ENCODE measurements around the gene TCP11.

The TCP11 gene

DNA sequence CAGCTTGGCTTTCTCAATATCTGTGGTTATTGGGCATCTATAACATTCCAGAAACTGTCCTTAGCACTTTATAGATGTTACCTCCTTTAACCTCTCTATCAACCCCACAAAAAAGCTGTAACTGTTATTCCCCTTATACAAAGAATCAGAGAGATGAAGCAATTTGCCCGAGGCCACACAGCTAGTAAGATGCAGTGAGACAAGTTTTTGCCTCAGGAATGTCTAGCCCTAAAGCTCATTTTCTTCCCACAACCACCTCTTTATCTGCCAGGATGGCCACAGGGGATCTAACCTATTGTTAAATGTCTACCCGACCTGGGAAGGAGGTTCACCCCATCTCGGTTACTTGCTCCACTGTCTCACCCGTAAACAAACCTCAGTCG, 31.9 kb upstream of the TCP11 start:
- no peak for DNase-seq (ENCODE audit: low read depth in 2 of 2)

DNA sequence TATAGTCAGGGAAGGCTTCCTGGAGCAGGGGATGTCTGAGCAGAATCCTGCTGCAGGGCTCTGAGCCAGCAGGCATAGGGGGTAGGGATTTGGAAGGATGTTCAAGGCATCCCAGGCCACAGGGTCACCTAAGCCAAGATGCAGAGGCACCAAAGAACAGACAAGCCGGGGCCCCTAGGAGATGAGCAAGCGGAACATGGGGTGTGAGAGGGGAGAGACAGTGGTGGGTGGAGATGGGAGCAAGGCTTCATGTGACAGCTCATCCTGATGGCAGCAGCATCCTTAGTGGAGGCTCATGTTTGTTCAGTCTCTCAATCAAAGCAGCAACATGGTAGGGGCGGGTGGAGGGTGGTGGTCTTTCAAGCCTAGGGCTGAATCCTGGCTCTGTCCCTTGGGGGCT, 29.8 kb upstream of the TCP11 start:
- DNase-seq (ENCODE audit: low read depth in 2 of 2), result no peak

DNA sequence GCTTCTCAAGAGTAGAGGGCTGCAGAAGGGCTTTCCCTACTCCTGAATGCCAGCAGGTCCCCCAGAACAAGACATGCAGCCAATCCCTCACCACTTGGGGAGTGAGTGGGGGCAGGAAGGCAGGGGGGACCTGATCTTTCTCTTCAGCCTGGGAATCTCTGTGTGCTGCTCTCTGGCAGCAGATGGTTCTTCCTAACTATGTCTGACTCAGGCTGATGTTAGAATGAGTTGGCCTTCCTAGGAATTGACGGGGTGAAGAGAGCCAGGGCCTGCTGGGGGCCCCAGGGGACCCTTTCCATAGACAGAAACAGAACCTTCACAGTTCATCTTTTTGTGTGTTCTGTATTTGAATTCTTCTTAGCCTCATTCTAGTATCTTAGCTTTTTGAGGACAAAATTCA, 29.0 kb upstream of the TCP11 start:
- no peak for DNase-seq (ENCODE audit: low read depth in 2 of 2)

DNA sequence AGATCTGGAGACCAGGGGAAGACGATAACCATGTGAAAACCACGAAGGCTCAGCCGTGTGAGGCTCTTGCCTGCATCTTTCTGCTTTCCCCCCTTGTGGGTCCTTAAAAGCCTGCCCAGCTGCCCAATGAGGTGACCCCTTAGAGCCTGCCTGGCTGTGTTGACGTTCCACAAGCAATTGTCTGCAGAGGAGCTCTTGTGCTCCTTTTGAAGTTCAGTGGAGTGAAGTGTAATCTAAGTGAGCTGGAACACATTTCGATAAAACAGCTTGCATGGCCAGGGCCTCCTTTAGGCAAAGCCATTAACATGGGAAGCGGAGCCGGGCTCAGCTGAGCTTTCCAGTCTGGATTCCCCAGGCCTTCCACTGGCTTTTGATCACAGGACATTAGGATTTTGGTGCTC, 27.3 kb upstream of the TCP11 start:
- no peak for DNase-seq (ENCODE audit: low read depth in 2 of 2)

DNA sequence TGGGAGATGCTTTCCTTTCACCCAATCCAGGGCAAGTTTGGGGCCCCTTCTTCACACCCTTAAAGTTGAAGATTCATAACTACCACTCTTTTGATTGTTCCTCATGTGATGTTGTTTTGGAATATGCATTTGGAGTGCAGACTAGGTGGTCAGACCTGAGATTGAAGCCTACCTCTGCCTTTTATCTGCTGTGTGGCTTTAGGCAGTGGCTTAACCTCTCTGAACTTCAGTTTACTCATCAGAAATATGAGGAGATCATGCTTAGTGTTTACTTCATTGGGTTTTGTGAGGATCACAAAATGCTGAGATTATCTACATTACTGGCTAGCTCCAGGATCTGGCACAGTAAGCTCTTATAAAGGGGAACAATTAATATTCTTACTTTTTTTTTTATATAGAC, 26.4 kb upstream of the TCP11 start:
- DNase-seq (ENCODE audit: low read depth in 2 of 2), result no peak

DNA sequence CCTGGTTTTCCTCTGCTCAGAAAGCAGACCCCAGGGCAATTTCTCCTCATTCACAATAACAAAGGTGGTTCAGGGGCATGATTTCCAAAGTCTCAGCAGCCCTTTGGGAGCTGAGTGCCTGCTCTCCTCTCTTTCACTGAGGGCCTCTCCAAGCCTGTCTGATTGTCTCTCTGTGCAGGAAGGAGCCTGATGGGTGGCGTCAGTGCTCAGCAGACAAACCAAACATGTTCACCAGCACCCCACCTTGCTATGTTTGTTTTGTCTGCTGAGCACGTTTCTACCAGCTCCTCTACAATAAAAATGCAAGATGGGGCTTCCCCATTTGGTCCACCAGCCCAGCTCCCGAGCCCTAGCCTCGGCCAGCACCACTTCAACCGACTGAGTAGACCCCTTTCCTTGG, 25.4 kb upstream of the TCP11 start:
- DNase-seq (ENCODE audit: low read depth in 2 of 2), result no peak

DNA sequence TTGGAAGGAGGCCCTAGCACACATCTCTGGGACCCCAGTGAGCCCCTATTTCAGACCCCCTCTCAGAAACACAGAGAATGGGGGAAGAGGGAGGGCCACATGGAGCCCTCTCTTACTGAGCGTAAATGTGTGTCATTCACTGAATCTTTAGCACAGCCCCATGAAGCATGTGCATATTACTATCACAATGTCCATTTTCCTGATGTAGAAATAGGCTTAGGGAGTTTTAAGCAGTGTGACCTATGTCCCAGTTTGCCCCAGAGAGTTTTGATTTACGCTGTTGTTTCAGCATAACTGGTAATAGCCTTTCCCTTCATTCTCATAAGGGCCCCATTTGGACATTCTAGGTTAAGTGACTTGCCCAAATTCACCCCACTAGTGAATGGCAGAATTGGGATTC, 25.0 kb upstream of the TCP11 start:
- no peak for DNase-seq (ENCODE audit: low read depth in 2 of 2)

DNA sequence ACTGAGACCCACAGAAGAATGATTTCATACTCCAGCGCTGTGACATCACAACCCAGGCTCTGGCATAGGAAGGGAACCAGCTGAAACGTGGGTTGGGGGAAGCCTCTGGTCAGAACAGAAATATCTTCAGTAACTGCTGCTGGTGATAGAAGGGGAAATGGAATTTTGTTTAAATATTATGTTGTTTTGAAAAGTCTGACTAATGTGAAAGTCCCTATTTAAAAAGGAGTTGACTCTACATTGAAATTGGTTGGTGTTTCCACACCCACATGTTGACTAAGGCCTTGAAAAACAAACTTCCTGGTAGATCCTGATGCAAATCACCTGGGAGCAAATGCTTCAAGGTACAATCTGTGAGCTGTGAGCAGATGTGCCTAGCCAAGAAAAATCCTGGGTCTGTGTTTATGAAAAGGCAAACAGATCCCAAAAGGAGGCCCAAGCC, 24.5 kb upstream of the TCP11 start:
- no peak for DNase-seq (ENCODE audit: low read depth in 2 of 2)

DNA sequence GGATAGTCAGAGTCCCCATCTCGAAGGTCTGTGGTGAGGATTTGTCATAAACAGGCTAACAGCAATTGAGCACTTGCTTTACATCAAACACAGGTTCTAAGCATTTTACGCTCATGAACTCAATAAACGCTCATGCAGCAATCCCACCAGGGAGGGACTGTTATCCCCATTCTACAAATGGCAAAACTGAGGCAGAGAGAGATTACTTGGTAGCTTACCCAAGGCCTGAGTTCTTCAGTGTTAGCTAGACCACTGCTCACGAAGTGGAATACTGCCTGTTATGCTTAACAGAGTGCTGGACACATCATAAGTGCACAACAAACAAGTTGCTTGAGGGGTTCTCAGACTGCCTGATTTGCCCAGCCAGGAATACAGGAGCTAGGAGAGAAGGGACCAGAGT, 23.7 kb upstream of the TCP11 start:
- DNase-seq (ENCODE audit: low read depth in 2 of 2), result no peak

DNA sequence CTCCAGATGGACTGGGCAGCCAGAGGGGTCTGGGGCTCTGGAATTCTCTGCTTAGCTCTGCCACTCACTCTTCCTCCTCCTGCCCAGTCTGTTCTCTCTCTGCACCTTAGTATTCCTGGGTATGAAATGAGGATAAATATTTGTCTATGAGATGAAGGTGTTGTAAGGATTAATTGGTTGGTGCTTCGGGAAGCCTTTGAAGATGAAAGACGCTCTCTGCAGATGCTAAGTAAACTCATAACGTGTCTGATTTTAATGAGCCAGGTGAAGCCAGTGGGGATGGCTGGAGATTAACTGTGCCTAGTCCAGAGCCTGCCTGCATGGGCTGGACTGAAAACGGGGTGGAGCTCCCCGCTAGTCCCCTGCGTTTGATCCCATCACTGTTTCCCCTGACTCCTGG, 23.1 kb upstream of the TCP11 start:
- DNase-seq (ENCODE audit: low read depth in 2 of 2), result no peak

DNA sequence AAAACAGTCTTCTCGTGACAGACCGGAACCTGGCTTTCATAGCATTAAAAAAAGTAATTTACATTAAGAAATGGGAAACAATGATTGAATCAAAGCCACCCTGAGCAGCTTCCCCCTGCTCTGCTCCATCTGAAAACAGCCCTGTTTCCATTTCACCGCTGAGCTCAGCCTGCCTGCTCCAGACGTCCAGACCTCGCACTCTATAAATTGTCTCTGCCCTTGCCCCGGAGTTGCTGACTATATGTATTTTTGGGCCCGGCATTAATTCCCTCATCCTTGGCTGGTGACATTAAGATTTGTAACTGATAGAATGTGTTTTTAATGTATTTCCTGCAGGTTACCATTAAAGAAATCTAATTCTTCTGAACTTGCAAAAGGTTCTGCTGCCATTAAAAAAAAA, 22.7 kb upstream of the TCP11 start:
- no peak for DNase-seq (ENCODE audit: low read depth in 2 of 2)

DNA sequence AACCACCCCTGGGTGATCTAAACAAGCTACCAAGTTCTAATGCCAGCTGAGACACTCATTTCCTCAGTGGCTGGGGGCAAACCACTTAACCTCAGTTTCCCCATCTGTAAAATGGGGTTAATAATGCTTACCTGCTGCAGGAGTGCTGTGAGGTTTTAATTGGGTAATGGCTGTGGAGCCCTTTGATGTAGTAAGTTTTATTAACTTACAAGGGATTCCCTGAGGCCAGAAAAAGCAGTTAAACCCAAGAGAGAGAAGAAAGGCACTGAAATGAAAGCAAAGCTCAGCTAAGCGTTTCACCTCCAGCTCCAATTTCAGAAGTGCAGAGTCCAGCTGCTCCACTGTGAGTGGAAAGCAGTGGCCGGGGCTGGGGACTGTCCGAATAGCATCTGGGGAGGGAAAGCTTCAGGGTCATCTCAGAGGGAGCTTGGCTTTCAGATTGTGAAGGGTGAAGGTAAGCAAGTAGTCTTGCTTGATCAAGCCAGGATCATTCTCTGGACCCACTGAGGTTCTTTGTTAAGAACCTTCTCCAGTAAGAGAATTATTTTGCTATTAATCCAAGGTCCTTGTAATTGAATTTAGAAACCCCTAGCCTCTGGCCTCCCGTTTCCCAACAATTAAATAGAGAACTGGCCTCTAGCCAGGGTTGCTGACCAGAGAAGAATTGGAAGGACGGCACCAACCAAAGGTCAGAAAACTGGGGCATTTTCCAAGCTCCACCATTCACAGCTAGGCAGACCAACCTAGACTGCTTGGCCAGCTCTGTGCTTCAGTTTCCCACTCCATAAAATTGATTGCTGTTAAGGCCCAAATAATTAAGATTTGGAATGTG, 20.9 kb upstream of the TCP11 start:
- DNase-seq (ENCODE audit: low read depth in 2 of 2), result no peak

DNA sequence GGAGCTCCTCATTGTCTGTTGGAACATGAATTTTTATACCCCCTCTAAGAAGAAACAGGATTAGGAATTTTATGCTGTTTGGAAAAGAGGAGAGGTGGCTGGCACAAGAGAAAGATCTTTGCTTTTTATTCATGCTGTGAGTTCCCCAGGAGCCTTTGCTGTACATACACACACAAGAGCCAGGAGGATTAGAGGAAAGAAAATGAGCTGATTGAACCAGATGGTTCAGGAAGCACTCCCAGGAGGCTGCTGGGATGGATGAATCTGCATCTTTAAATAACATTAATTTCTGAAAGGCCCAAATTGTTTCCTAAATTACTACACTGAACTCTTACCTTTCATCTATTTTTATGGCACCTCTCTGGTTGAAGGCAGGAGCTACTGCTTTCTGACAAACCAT, 20.1 kb upstream of the TCP11 start:
- DNase-seq (ENCODE audit: low read depth in 2 of 2), result no peak

DNA sequence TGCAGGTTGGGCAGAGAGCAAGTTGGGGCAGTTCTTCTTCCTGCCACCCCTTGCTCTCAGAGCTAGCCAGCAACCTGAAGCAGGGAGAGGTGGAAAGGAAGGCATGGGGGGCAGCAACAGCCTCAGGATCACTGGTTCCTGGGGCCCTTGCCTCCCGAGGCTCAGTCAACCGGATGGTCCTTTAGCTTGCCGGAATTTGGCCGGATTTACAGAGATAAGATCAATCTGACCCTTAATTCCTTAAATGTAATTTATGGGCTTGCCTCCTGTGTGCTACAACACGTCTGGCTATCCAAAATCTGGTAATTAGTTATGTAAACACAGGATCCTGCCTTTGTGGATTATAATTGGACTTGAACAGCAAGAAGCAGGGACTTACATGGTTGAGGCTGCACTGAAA, 19.5 kb upstream of the TCP11 start:
- no peak for DNase-seq (ENCODE audit: low read depth in 2 of 2)

DNA sequence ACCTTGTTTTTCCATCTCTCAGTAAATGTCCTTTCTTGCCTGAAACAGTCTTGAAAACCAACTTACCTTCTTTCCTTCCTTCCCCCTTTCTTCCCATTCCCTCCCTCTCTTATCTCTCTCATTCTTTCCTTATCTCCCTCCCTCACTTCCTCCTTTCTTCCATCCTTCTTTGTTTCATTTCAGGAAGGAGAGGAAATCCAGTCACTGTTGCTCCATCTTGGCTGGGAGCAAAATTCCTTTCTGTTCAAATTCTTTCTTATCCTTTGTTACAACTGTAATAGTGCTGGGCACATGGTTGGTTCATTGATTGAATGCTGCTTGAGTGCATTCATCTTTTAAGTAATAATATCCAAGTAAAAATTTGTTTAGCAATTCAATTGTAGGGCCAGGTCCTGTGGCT, 17.4 kb upstream of the TCP11 start:
- DNase-seq (ENCODE audit: low read depth in 2 of 2), result no peak

DNA sequence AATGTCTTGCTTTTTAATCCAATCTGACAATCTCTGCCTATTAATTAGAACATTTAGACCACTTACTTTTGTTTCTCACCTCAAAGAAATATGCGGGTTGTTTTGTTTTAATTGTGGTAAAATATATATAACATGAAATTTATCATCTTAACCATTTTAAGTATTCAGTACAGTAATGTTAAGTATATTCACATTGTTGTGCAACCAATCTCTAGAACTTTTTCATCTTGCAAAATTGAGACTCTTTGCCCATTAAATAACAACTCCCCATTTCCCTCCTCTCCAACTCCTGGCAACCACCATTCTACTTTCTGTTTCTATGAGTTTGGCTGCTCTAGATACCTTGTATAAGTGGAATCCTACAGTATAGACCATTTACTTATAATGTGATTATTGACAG, 13.8 kb upstream of the TCP11 start:
- no peak for DNase-seq (ENCODE audit: low read depth in 2 of 2)

DNA sequence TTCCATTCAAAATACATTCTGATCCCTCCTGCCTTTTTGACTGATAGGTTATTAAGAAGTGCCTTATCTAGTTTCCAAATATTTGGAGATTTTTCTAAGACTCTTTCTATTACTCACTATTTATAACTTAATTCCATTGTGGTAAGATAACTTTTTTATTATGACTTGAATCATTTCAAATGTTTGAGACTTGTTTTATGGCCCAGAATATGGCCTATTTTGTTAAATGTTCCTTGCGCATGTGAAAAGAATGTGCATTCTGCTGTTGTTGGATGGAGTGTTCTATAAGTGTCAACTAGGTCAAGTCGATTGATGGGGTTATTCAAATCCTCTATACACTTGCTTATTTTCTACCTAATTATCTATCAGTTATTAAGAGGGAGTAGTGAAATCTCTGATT, 13.1 kb upstream of the TCP11 start:
- no peak for DNase-seq (ENCODE audit: low read depth in 2 of 2)

DNA sequence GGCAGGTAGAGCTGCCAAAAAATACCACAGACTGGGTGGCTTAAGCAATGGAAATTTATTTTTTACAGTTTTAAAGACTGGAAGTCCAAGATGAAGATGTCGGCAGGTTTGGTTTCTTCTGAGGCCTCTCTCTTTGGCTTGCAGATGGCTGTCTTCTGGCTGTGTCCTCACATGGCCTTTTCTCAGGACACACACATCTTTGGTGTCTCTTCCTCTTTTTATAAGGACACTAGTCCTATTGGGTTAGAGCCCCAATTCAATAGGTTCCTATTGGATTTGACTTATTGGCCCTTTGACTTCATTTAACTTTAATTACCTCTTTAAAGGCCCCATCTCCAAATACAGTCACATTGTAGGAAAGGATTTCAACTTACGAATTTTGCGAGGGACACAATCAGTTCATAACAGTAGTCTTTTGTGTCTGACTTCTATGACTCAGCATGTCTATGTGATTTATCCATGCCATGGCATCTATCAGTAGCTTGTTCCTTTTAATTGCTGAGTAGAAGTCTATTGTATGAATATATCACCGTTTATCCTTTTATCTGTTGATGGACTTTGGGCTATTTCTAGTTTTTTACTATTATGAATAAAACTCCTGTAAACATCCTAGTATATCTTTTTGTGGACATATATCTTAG, 11.0 kb upstream of the TCP11 start:
- no peak for DNase-seq (ENCODE audit: low read depth in 2 of 2)

DNA sequence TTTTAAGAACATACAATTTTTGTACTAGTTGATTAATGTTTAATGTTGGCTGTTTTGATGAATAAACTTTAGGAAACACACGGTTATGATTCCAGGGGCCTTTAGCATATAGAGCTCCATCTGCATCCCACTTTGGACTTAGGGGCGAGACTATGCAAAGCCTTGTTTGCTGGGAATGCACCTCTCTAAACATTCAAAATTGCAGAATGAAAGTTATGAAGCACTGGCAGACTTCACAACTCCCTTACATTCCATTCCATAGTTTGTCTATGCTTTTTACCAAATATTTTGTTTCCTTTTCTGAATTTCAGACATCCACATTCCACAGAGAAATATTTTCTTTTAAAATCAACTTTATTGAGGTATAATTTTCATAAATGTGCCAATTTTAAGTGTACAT, 10.3 kb upstream of the TCP11 start:
- DNase-seq (ENCODE audit: low read depth in 2 of 2), result no peak

DNA sequence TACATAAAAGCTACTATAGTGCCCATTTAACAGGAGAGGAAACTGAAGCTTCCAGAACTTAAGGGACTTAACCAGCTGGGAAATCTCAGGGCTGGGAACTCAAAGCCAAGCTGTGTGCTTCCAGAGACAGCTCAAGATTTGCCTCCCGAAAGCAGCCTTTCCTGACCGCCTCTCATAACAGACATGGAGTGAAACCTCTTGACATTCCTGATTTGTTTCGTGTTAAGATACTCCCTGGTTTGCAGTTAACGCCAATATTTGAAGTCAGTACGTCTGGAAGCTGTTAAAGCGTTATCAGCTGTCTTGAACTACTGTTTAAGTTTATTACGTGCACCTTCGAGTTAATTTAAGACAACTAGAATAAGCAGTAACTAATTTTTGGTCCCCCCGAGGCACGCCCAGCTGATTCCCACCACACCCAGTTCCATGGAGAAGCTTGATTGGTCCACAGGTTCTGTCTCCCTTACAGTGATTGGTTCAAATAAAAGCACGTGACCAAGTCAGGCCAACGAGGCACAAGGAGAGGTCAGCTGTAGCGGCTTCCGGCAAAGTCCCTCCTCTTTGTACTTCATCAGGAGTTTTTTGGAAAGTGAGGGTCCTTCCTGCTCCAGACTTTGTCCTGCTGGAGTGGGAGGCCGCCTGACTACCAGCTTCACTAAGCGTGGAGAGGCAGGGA, 8.9 kb upstream of the TCP11 start:
- no peak for DNase-seq (ENCODE audit: low read depth in 2 of 2)

DNA sequence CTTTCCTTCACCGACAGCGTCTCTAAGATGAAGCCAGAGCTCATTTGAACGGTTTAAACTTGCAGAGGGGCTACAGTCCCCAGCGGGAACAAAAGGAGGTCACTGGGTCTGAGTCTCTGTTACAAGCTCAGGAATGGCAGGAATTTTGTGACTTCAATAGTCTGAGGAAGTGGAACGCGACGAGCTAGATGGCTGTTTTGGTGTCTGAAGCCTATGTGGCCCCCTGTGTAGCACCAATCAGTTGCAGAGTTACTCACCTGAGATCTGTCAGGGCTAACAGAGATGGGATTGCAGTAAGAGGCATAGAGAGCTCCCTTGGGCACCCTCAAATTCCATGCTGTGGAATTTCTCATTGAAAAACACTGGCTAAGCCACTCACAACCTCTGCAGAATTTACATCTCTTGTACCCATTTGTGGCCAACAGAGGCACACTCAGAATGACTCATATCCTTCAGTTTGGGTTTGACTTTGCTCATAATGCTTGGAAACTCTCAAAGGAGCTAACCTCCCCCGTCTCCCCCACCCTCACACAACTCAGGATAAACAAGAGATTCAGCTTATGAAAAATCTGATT, 7.1 kb upstream of the TCP11 start:
- DNase-seq (ENCODE audit: low read depth in 2 of 2), result no peak

DNA sequence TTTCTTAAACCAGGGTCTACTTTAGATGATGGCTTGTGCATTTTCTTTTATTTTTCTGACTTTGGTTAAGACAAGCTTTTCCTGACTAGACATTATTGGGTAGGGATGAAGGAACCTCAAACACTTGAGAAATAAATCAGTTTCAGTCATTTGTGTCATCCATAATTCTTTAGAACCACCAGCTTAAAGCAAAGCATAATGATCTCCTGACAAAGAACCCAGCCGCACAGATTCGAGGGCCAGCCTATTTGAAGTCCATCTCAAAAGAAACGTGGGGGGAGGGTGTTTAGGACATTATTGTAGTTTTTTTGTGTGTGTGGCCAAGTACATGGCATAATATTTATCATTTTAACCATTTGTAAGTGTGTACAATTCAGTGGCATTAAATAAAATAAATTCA, 6.3 kb upstream of the TCP11 start:
- no peak for DNase-seq (ENCODE audit: low read depth in 2 of 2)

DNA sequence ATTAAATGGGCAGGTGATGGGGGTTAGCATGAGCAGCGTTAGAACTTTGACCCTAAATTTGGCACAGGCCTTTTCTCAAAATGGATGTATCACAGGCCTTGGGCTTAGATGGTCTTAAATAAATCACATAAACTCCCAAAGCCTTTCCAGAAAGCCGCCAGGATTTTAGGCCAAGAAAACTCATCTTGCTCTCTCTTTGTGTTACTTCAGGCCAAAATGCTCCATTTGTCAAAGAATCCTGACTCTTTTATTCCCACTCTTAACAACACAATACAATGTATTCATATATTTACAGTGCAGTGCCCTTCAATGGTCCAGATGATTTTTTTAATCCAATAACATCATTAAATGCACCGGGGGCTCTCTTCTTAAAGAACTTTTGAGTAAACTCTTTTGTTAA, 5.9 kb upstream of the TCP11 start:
- no peak for DNase-seq (ENCODE audit: low read depth in 2 of 2)

Measured in activated CD8-positive, alpha-beta memory T cell treated with anti-CD3 and anti-CD28 coated beads for 4 hours (primary cell).